Endothelial cell (in vitro differentiated cells): ENCODE data around the gene CREG1. TPM values are rescaled to one million over a fixed set of nuclear protein-coding genes. Genes with fewer than 3 reads are reported as not detected.

Experiments used
- DNase-seq: peaks from one replicate; pipeline ENCODE4 v3.0.0; 2021; ENCODE audit warnings: low spot score
- H3K27ac Mint-ChIP-seq: one replicate; pipeline ENCODE4 v1.8.0; 2021; ENCODE audit warnings: mixed read lengths, inconsistent platforms; ENCODE audit not compliant: unreplicated experiment
- H3K27me3 Mint-ChIP-seq: one replicate; pipeline ENCODE4 v1.8.0; 2021; ENCODE audit warnings: mild to moderate bottlenecking, moderate library complexity, mixed read lengths, inconsistent platforms; ENCODE audit not compliant: unreplicated experiment
- H3K36me3 Mint-ChIP-seq: one replicate; pipeline ENCODE4 v1.8.0; 2021; ENCODE audit warnings: mild to moderate bottlenecking, low read depth, mixed read lengths, inconsistent platforms; ENCODE audit not compliant: unreplicated experiment
- H3K4me1 Mint-ChIP-seq: one replicate; pipeline ENCODE4 v1.8.0; 2021; ENCODE audit warnings: mild to moderate bottlenecking, mixed read lengths, inconsistent platforms; ENCODE audit not compliant: unreplicated experiment
- H3K4me3 Mint-ChIP-seq: one replicate; pipeline ENCODE4 v1.8.0; 2021; ENCODE audit warnings: mild to moderate bottlenecking, mixed read lengths, inconsistent platforms; ENCODE audit not compliant: unreplicated experiment
- H3K9me3 Mint-ChIP-seq: one replicate; pipeline ENCODE4 v1.8.0; 2021; ENCODE audit warnings: mixed read lengths, inconsistent platforms; ENCODE audit not compliant: unreplicated experiment
- long read RNA-seq: library from polyadenylated mRNA; unstranded; transcript quantifications from one replicate; pipeline ENCODE4 v2.0.0, GENCODE V29; 2020; ENCODE audit not compliant: unreplicated experiment
- total RNA-seq: library from RNA; stranded (reverse); fragmentation: NEBNext Ultra II Directional; extraction: Animal tissue kit (Norgen Biotek cat#: 25700); gene quantifications from one replicate; pipeline ENCODE4 v1.2.1, GENCODE V29; 2021; ENCODE audit not compliant: unreplicated experiment
- TF ChIP-seq, protein P1 (sequence below): fragments of 200-600 bp; sonication (generic); IDR thresholded peaks from one replicate; pipeline ENCODE4 v1.5.0; 2021; ENCODE audit warnings: antibody characterized with exemption; ENCODE audit not compliant: unreplicated experiment

The CREG1 gene
- total RNA-seq: 22.2 TPM
- long read RNA-seq, transcript CREG1-201 (4 exons, 1,974 nt): major isoform, 27 of 28 reads
- long read RNA-seq, partial matches to known transcripts: 1 of 28 reads
- long read RNA-seq, other reads (novel, unspliced or antisense): 0 of 28 reads

DNA sequence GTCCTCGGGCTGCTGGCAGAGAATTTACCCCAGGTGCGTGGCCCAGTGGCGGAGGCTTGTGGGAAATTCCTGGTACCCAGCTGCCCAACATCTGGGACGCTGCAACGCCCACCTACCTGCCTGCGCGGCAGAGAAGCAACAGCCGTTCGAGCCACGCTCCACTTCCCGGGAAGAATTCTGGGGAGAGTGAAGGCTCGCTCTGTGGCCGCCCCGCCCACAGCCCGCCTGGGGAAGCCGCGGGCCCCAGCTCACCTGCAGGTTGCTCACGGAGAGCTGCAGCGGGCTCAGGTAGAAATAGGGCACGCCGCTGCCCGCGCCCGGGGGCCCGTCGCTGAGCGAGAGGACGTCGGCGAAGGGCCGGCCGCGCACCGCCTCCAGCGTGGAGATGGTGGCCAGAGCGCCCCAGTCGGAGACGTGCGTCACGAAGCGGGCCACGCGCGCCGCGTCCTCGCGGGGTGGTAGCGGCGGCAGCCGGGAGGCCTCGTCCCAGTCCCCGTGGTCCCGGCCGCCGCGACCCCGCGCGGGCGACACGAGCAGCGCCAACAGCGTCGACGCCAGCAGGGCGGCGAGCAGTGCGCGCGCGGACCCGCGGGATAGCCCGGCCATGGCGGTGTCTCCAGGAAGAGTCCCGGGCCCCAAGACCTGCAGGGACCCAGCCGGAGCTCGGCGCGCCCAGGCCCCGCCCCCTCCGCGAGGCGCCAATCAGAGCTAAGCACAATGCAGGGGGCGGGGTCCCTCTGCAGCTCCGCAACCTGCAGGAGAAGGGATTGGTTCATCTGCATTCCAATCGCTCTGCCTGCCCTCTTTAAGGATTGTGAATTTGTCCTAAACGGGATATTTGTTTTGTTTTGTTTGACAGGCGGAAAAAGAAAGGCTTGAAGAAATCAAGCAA is at the start of gene CREG1:
Gene CREG1, minus strand, starts transcription at position 627 of the 892 bp plus-strand sequence.
- Mint-ChIP-seq H3K4me1 (peaks cover 8% of the 10 kb centered on the region), H3K27me3 (no peaks in the 10 kb centered on the region)
- peak; percentile 94 for DNase-seq

DNA sequence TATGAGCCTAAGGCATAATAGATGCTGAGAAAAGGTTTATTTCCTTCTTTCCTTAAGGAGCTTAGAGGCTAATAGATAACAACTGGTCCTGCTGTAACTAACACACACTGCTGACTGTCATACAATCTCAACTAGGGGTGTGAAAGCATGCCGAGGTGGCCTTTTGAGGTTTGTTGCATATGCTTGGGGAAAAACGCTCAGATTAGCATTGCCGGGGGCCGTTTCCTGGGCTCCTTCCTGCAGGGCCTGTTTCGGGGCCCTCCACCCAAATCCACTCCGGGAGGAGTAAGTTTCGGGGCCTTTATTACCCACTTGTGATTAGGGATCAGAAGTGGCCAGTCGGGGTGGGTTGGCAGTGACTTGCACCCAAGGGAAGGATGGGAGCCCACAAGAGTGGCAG is 49.3 kb upstream of the CREG1 start:
- Mint-ChIP-seq H3K27me3 (peaks cover 7% of the 10 kb centered on the region), H3K27ac (no peak overlapping the region), H3K4me3 (no peak overlapping the region), H3K36me3 (peaks cover 12% of the 10 kb centered on the region), H3K9me3 (peaks cover 7% of the 10 kb centered on the region), H3K4me1 (peaks cover 31% of the 10 kb centered on the region)
- no peak for DNase-seq
- TF ChIP-seq, protein P1, sequence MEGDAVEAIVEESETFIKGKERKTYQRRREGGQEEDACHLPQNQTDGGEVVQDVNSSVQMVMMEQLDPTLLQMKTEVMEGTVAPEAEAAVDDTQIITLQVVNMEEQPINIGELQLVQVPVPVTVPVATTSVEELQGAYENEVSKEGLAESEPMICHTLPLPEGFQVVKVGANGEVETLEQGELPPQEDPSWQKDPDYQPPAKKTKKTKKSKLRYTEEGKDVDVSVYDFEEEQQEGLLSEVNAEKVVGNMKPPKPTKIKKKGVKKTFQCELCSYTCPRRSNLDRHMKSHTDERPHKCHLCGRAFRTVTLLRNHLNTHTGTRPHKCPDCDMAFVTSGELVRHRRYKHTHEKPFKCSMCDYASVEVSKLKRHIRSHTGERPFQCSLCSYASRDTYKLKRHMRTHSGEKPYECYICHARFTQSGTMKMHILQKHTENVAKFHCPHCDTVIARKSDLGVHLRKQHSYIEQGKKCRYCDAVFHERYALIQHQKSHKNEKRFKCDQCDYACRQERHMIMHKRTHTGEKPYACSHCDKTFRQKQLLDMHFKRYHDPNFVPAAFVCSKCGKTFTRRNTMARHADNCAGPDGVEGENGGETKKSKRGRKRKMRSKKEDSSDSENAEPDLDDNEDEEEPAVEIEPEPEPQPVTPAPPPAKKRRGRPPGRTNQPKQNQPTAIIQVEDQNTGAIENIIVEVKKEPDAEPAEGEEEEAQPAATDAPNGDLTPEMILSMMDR: no peak

More for the DNA sequence above, at the start of gene CREG1:
- no peaks in the 10 kb centered on the region for H3K36me3 Mint-ChIP-seq
- H3K4me3 Mint-ChIP-seq: peak within 1 kb of the TSS; percentile 92
- peak within 1 kb of the TSS; percentile 18 for H3K27ac Mint-ChIP-seq
- H3K9me3 Mint-ChIP-seq: no peaks in the 10 kb centered on the region
- TF ChIP-seq, protein P1: no peak

DNA sequence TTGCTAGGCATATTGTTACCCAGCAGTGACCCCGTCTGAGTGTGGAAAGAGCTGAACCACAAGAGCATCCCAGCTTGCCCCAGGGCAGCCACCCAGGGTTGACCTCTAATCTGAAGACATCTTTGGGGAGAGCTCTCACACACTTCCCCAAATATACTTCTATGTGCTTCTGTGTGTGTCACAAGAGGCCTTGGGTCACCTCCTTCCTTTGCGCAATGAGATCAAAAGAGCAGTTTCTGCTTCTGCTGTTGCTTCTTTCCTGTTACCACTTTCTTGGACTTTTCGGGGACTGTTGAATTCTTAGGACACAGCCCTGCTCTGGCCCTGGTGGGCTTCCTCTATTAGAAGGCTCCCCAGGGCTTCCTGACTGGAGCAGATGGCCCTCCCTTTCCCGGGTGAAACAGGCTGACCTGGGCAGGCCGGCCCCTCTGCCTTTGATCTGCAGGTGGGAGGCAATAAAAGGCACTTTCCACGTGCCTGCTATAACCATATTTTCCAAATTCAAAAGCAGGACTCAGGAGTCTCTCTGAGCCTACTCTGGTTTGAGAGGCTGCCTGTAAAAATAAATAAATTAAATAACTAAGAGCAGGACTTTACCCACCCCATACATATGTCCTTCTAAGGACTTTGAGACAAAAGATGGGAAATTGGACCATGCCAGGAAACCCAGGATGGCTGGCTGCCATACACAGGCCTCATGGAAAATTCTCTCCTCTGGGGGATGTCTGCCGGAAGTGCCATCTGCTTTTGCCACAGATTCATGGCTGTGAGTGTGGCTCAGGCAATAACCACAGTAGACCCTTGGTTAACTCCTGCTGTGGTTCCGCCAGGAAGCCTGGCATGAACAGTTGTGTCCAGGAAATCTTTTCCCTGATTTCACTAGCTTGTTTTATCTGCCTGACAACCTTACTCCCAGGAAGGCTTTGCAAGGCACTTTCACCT is 48.2 kb upstream of the CREG1 start:
- Mint-ChIP-seq H3K27ac (no peak overlapping the region), H3K4me1 (peaks cover 31% of the 10 kb centered on the region), H3K4me3 (no peak overlapping the region), H3K27me3 (peaks cover 4% of the 10 kb centered on the region), H3K9me3 (peaks cover under 1% of the 10 kb centered on the region), H3K36me3 (peaks cover 11% of the 10 kb centered on the region)
- TF ChIP-seq, protein P1: no peak
- DNase-seq: no peak

DNA sequence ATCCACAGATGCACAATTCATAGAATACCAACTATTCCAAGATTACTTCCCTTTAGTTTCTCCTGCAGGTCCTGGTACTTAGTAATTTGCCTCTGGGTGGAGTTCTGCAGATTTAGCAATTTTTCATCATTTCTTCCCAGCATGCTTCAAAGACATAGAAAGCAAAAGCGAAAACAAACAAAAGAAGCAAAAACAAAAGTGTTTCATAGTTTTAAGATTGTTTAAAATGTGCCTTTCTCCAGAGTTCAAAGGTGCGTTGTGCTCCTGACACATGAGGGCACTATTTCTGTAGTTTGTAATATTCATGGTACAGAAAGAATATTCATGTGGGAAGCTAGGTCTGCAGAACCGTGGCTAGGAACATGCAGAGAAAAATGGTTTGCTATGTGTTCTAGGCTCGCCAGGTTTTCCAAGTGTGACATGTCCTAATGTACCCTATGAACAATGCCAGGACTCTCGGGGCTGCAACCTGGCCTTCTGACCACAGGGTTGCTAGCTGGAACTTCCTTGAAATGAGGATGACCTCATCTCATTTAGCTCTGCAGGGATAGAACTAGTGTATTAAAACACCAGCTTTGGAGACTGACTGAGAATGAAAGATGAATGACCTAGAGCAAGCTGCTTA is 46.5 kb upstream of the CREG1 start:
- Mint-ChIP-seq H3K4me3 (peak overlapping the region; percentile 13), H3K9me3 (no peaks in the 10 kb centered on the region), H3K27ac (peak overlapping the region; percentile 61), H3K4me1 (peaks cover 31% of the 10 kb centered on the region), H3K36me3 (peaks cover 10% of the 10 kb centered on the region), H3K27me3 (peaks cover 4% of the 10 kb centered on the region)
- TF ChIP-seq, protein P1: no peak
- peak; percentile 14 for DNase-seq
